ENCODE data around the gene ITGB7. TPM values are rescaled to one million over a fixed set of nuclear protein-coding genes. Genes with fewer than 3 reads are reported as not detected.

ITGB7 gene
- total and polyA plus RNA-seq, 2 donors (not counting 3 experiments of a cell fraction or from before 2014, with no cell fraction given): 0.17 TPM; not detected in 1

GRCh38 chr12:53227341-53227740 lies 20.3 kb upstream of the ITGB7 start:
- Histone ChIP-seq H3K9me1 (replicated peaks; ENCODE audit: control insufficient read depth, extremely low read depth, insufficient read depth, low read length) (no peaks in the 10 kb centered on the region), H3K27ac (ENCODE audit: insufficient read depth, low read depth, low read length) (no peak overlapping the region), H3K79me2 (ENCODE audit: control insufficient read depth, insufficient read depth, low read length) (no peaks in the 10 kb centered on the region), H3K27me3 (ENCODE audit: control insufficient read depth in 2 of 2, insufficient read depth in 2 of 2, low read length in 2 of 2) (peaks cover 0 to 5% of the 10 kb centered on the region in 2 experiments), H3K4me2 (ENCODE audit: insufficient read depth, low read length) (no peak overlapping the region), H3K9ac (replicated peaks; ENCODE audit: extremely low read depth, insufficient read depth, low read length) (no peak overlapping the region), H4K20me1 (replicated peaks; ENCODE audit: control insufficient read depth, extremely low read depth, insufficient read depth, low read length) (no peaks in the 10 kb centered on the region), H2AFZ (ENCODE audit: low read depth, low read length) (no peak overlapping the region), H3K4me1 (ENCODE audit: control insufficient read depth, extremely low read depth, insufficient read depth, low read length) (peaks cover 12% of the 10 kb centered on the region), H3K36me3 (ENCODE audit: control insufficient read depth in 2 of 2, extremely low read depth in 1 of 2, insufficient read depth in 2 of 2, low read length in 2 of 2) (no peaks in the 10 kb centered on the region), H3K4me3 (replicated peaks in 1 of 3; ENCODE audit: insufficient read depth in 1 of 3, low read depth in 1 of 3, low read length in 3 of 3) (no peak overlapping the region), H3K9me3 (replicated peaks; ENCODE audit: control insufficient read depth, insufficient read depth, low read length) (no peaks in the 10 kb centered on the region)
- dilution Hi-C loops (cut with MboI; ENCODE audit: extremely low pct_ligation_motif_present, low sequenced_read_pairs): no loop called here
- DNase-seq (ENCODE audit: low read depth, low spot score) (no peak), FAIRE-seq (no peak)
- ChIA-PET CTCF (no interaction called here), POLR2A (no interaction called here)
- TF ChIP-seq GATA2 (IDR thresholded peaks at IDR 0.05; ENCODE audit: insufficient read depth, insufficient read length, low read depth, low read length) (no peak), MYC (IDR thresholded peaks at IDR 0.05; ENCODE audit: low read depth, low read length) (no peak), POLR2A (IDR thresholded peaks at IDR 0.05; ENCODE audit: low read depth, low read length) (no peak), CTCF (IDR thresholded peaks at IDR 0.05; ENCODE audit: extremely low read depth in 1 of 2, insufficient read depth in 1 of 2, low read depth in 1 of 2, low read length in 2 of 2) (no peak), FOS (IDR thresholded peaks at IDR 0.05; ENCODE audit: borderline replicate concordance, insufficient read depth, low read length) (no peak), POLR2AphosphoS5 (IDR thresholded peaks at IDR 0.05; ENCODE audit: insufficient read depth, low read depth, low read length) (no peak), JUN (IDR thresholded peaks at IDR 0.05; ENCODE audit: borderline replicate concordance, insufficient read depth, insufficient read length, low read depth) (no peak), EZH2 (IDR thresholded peaks at IDR 0.05; ENCODE audit: borderline replicate concordance, low read depth, low read length, severe bottlenecking) (no peak)
- TF ChIP-seq, protein P1, sequence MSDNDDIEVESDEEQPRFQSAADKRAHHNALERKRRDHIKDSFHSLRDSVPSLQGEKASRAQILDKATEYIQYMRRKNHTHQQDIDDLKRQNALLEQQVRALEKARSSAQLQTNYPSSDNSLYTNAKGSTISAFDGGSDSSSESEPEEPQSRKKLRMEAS (IDR thresholded peaks at IDR 0.05; ENCODE audit: insufficient read depth, insufficient read length): no peak
- BruUV-seq (replicated peaks): no TSS peak
- intact Hi-C loops (cut with micrococcal nuclease): no loop called here

Data from endothelial cell of umbilical vein (primary cell).